ENCODE results near the gene TAF5L.

- TF ChIP-seq CTCF (IDR thresholded peaks at IDR 0.05), result no peak
- no peak for TF ChIP-seq POLR2A (IDR thresholded peaks at IDR 0.05)
- no peak for TF ChIP-seq EP300 (IDR thresholded peaks at IDR 0.05)
Observed at GRCh38 chr1:229629261-229629660, 3.3 kb upstream of the TAF5L start.

Measured in gastroesophageal sphincter (tissue), 3 donors.